Fibroblast of lung (primary cell): Measurements from ENCODE around the gene METTL23. TPM values are rescaled to one million over a fixed set of nuclear protein-coding genes. Genes with fewer than 3 reads are reported as not detected.
"Not testable (repeated sequence)": the region's sequence is repeated elsewhere in the genome, so short reads cannot be mapped to it uniquely, and the experiment has no call there.

ENCODE experiments used
- DNase-seq, 2 donors: peaks; one replicate each; pipeline versions ENCODE4 v3.0.0 to v3.0.0-alpha.2; 2010; ENCODE audit warnings: low read depth in 2 of 2
- H2AFZ ChIP-seq: 2 replicates; pipeline ENCODE4 v1.5.1; 2012; ENCODE audit warnings: low read length, control low read depth, inconsistent platforms
- H3K27ac ChIP-seq: 2 replicates; pipeline ENCODE4 v1.5.1; 2011; ENCODE audit warnings: low read length, control low read depth; ENCODE audit not compliant: insufficient read depth
- H3K27me3 ChIP-seq: 2 replicates; pipeline ENCODE4 v1.5.1; 2011; ENCODE audit warnings: mild to moderate bottlenecking, low read length; ENCODE audit not compliant: control insufficient read depth, insufficient read depth
- H3K36me3 ChIP-seq: 2 replicates; pipeline ENCODE4 v1.5.1; 2011; ENCODE audit warnings: low read length; ENCODE audit not compliant: control insufficient read depth, insufficient read depth
- H3K4me1 ChIP-seq: 2 replicates; pipeline ENCODE4 v1.5.1; 2011; ENCODE audit warnings: low read length; ENCODE audit not compliant: control insufficient read depth, insufficient read depth; ENCODE audit errors: extremely low read depth
- H3K4me2 ChIP-seq: 2 replicates; pipeline ENCODE4 v1.5.1; 2011; ENCODE audit warnings: low read length, control low read depth; ENCODE audit not compliant: insufficient read depth; ENCODE audit errors: extremely low read depth
- H3K4me3 ChIP-seq, 4 experiments: fragments of 200-600 bp in 1 of 4; sonication (generic) in 1 of 4; replicated peaks in 1 of 4; 2 replicates each; pipeline ENCODE4 v1.5.1; 2011 to 2016; ENCODE audit warnings: low read length in 4 of 4, low read depth in 3 of 4, mild to moderate bottlenecking in 3 of 4, control low read depth in 2 of 4, inconsistent platforms in 1 of 4, mixed read lengths in 1 of 4; ENCODE audit not compliant: insufficient read depth in 1 of 4; ENCODE audit errors: control extremely low read depth in 1 of 4
- H3K79me2 ChIP-seq: 2 replicates; pipeline ENCODE4 v1.5.1; 2012; ENCODE audit warnings: mild to moderate bottlenecking, low read length, inconsistent platforms; ENCODE audit not compliant: control insufficient read depth, insufficient read depth
- H3K9ac ChIP-seq: 2 replicates; pipeline ENCODE4 v1.5.1; 2011; ENCODE audit warnings: mild to moderate bottlenecking, low read length, control low read depth; ENCODE audit not compliant: insufficient read depth
- H3K9me3 ChIP-seq: 2 replicates; pipeline ENCODE4 v1.5.1; 2012; ENCODE audit warnings: low read depth, low read length; ENCODE audit not compliant: control insufficient read depth, insufficient read depth
- H4K20me1 ChIP-seq: 2 replicates; pipeline ENCODE4 v1.5.1; 2011; ENCODE audit warnings: low read length; ENCODE audit not compliant: control insufficient read depth, insufficient read depth; ENCODE audit errors: extremely low read depth
- EZH2 ChIP-seq: IDR thresholded peaks from 2 replicates; pipeline ENCODE4 v1.5.1; 2012; ENCODE audit warnings: low read length, control low read depth, mild to moderate bottlenecking; ENCODE audit errors: missing control alignments
- polyA plus RNA-seq, 2 donors: library from polyadenylated mRNA; depleted of rRNA in 1 of 2; stranded (reverse) in 1 of 2; unstranded in 1 of 2; fragments of >200 nt; gene quantifications; 2 replicates each; pipeline ENCODE4 v1.2.1, GENCODE V29; 2011 to 2012; ENCODE audit warnings: missing spikeins in 1 of 2
- total RNA-seq: library from RNA; depleted of rRNA; stranded (reverse); fragments of >200 nt; gene quantifications from 2 replicates; pipeline ENCODE4 v1.2.1, GENCODE V29; 2014
- TF ChIP-seq, protein P1 (sequence below), 2 donors: IDR thresholded peaks in 1 of 2; conservative IDR thresholded peaks in 1 of 2; 1 replicate in 1 of 2; 2 replicates in 1 of 2; pipeline ENCODE4 v1.5.1; 2011 to 2012; ENCODE audit warnings: low read length in 2 of 2, control low read depth in 1 of 2, inconsistent platforms in 1 of 2, low read depth in 1 of 2, mild to moderate bottlenecking in 1 of 2

The METTL23 gene
- total and polyA plus RNA-seq, 2 donors (not counting 1 experiment from before 2014, with no cell fraction given) = 26.4 to 35.1 TPM

DNA sequence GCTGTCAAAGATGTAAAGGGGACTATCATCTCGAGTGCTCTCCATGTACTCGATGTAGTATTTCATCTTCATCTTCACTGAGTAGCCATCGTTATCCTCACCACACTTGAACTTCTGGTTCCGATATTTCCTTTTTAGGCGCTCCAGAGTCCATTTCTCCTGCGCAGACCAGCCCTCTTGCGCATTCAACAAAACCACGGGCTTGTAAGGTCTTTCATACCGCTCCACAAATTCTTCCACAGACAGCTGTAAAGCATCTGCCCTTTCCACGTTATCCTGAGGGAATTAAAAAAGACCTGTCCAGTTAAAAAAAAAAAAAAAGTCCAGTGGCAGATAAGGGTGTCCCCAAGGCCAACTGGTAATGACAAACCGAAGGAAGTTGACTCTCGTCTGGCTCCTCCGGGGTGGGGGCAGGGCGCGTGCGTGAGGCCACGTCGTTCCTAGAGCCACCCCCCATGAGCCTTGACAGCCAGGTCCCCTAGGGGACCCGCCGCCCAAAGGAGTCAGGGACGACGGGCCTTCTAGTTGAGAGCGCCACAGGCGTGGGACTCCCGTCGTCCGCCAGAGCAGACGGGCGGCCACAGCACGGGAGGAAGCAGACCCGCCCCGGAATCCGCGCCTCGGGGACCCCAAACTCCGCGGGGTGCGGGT, 934 bp upstream of the METTL23 start:
- peaks cover 10% of the 10 kb centered on the region for H3K36me3 ChIP-seq
- H3K27me3 ChIP-seq = no peaks in the 10 kb centered on the region
- peak overlapping the region; percentile 60 for H3K4me2 ChIP-seq
- peaks cover 59% of the 10 kb centered on the region for H3K79me2 ChIP-seq
- no peak for TF ChIP-seq EZH2
- TF ChIP-seq, protein P1, sequence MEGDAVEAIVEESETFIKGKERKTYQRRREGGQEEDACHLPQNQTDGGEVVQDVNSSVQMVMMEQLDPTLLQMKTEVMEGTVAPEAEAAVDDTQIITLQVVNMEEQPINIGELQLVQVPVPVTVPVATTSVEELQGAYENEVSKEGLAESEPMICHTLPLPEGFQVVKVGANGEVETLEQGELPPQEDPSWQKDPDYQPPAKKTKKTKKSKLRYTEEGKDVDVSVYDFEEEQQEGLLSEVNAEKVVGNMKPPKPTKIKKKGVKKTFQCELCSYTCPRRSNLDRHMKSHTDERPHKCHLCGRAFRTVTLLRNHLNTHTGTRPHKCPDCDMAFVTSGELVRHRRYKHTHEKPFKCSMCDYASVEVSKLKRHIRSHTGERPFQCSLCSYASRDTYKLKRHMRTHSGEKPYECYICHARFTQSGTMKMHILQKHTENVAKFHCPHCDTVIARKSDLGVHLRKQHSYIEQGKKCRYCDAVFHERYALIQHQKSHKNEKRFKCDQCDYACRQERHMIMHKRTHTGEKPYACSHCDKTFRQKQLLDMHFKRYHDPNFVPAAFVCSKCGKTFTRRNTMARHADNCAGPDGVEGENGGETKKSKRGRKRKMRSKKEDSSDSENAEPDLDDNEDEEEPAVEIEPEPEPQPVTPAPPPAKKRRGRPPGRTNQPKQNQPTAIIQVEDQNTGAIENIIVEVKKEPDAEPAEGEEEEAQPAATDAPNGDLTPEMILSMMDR (conservative IDR thresholded peaks at IDR 0.05 in 1 of 2, IDR thresholded peaks at IDR 0.05 in 1 of 2; ENCODE audit: low read depth in 1 of 2, low read length in 2 of 2) = no peak
- H3K27ac ChIP-seq = peak overlapping the region; percentile 98
- no peak for DNase-seq
- no peak overlapping the region for H2AFZ ChIP-seq
- H3K4me3 ChIP-seq = peak overlapping the region; percentile 74 to 89 (median 86)
- peak overlapping the region; percentile 95 for H3K9ac ChIP-seq
- no peaks in the 10 kb centered on the region for H4K20me1 ChIP-seq
- H3K4me1 ChIP-seq = no peaks in the 10 kb centered on the region
- no peaks in the 10 kb centered on the region for H3K9me3 ChIP-seq

DNA sequence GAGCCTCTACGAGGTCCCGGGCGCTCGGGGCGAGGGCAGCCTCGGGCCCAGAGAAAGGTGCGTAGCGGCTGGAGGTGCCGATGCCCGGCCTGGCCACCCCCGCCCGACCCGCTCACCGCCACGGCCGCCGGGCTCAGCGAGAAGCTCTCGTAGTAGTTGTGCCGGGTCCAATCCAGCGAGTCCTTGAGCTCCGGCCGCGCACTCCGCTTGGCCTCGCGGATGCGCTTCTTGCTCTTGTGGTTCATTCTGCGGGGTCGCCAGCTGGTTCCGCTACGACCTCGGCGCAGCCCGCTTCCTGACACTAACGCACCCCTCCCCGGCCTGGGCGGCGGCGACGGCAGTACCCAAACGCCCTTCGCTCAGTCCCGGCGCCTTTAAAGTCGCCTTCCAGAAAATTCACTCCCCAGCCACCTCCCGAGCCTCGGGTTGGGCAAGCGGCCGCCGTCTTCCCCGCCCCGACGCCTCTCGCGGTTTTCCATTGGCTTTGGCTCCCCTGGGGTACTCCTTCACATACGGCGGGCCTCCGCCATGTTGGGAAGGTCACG, 336 bp upstream of the METTL23 start, which contains the start of gene JMJD6:
Gene JMJD6, minus strand, starts transcription at position 376 of the 545 bp plus-strand sequence. Its CDS starts 131 bp downstream, at position 245.
- no peaks in the 10 kb centered on the region for H3K4me1 ChIP-seq
- peak within 1 kb of the TSS; percentile 85 for H3K4me2 ChIP-seq
- H3K79me2 ChIP-seq = peaks cover 61% of the 10 kb centered on the region
- peak within 1 kb of the TSS; percentile 99 for H3K9ac ChIP-seq
- DNase-seq = peak; percentile 95 to 96
- H4K20me1 ChIP-seq = no peaks in the 10 kb centered on the region
- peak within 1 kb of the TSS; percentile 98 for H3K27ac ChIP-seq
- TF ChIP-seq EZH2 = no peak
- TF ChIP-seq, protein P1 (conservative IDR thresholded peaks at IDR 0.05 in 1 of 2, IDR thresholded peaks at IDR 0.05 in 1 of 2; ENCODE audit: low read depth in 1 of 2, low read length in 2 of 2) = no peak
- no peaks in the 10 kb centered on the region for H3K9me3 ChIP-seq
- H3K4me3 ChIP-seq = peak within 1 kb of the TSS; percentile 85 to 89 (median 88)
- H3K36me3 ChIP-seq = peaks cover 8% of the 10 kb centered on the region
- no peaks in the 10 kb centered on the region for H3K27me3 ChIP-seq
- H2AFZ ChIP-seq = no peak within 1 kb of the TSS

DNA sequence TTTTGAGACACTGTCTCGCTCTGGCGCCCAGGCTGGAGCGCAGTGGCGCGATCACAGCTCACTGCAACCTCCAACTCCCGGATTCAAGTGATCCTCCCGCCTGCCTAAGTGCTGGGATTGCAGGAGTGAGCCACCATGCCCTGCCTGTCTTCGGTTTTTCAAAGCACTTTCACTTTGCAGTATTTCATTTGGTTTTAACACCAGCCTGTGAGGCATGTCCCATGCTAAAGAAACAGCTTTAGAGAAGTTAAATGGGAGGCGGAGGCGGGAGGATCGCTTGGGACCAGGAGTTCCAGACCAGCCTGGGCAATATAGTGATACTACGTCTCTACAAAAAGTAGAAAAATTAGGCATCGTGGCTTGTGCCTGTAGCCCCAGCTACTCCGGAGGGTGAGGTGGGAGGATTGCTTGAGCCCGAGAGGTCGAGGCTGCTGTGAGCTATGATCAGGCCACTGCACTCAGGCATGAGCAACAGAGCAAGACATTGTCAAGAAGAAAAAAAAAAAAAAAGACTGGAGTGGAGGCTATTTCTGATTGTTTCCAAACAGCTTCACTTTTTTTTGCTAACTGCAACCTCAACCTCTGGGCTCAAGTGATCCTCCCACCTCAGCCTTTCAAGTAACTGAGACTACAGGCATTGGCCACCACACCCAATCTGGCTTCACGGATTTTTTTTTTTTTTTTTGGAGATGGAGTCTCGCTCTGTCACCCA, 1.3 kb downstream of the METTL23 start:
- H3K27ac ChIP-seq = peak overlapping the region; percentile 98
- H3K36me3 ChIP-seq = peaks cover 8% of the 10 kb centered on the region
- H3K4me3 ChIP-seq = peak overlapping the region; percentile 71 to 89 (median 84)
- H3K4me1 ChIP-seq = peaks cover 2% of the 10 kb centered on the region
- peak overlapping the region; percentile 85 for H3K4me2 ChIP-seq
- peak in 1 of 2 donors; percentile 21 for DNase-seq
- H4K20me1 ChIP-seq = no peaks in the 10 kb centered on the region
- no peak overlapping the region for H2AFZ ChIP-seq
- H3K9ac ChIP-seq = peak overlapping the region; percentile 99
- H3K27me3 ChIP-seq = no peaks in the 10 kb centered on the region
- TF ChIP-seq, protein P1 (conservative IDR thresholded peaks at IDR 0.05 in 1 of 2, IDR thresholded peaks at IDR 0.05 in 1 of 2; ENCODE audit: low read depth in 1 of 2, low read length in 2 of 2) = no peak
- TF ChIP-seq EZH2 = no peak
- H3K79me2 ChIP-seq = peaks cover 66% of the 10 kb centered on the region
- no peaks in the 10 kb centered on the region for H3K9me3 ChIP-seq

DNA sequence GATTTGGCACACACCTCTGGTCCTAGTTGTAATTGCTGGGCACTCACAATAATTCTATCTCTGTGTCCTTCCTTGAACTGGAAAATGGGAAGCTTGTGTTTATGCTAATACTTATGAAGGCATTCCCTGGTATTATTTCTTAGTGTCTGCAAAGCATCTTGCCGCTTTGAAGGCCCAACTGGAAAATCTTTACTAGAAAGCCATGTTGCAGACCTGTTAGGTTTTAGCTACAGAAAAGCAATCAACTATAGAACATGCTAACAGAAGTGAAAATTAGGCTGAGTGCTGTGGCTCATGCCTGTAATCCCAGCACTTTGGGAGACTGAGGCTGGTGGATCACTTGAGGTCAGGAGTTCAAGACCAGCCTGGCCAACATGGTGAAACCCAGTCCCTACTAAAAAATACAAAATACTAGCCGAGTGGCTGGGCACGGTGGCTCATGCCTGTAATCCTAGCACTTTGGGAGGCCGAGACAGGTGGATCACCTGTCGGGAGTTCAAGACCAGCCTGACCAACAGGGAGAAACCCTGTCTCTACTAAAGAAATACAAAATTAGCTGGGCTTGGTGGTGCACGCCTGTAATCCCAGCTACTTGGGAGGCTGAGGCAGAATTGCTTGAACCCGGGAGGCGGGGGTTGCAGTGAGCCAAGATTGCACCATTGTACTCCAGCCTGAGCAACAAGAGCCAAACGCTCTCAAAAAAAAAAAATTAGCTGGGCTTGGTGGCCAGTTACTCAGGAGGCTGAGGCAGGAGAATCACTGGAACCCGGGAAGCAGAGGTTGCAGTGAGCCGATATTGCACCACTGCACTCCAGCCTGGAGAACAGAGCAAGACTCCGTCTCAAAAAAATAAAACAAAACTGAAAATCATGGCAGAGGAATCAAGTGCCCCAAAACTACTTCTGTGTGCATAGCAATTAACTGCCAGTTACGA, 5.4 kb downstream of the METTL23 start:
- not testable (repeated sequence) for H3K9ac ChIP-seq, DNase-seq, H2AFZ ChIP-seq, H3K9me3 ChIP-seq, H3K27ac ChIP-seq, H3K4me1 ChIP-seq, H3K4me2 ChIP-seq, H3K27me3 ChIP-seq, H3K4me3 ChIP-seq, H4K20me1 ChIP-seq
- Histone ChIP-seq H3K36me3 (peaks cover 14% of the 10 kb centered on the region), H3K79me2 (peaks cover 79% of the 10 kb centered on the region)
